Stimulated activated CD8-positive, alpha-beta memory T cell treated with anti-CD3 and anti-CD28 coated beads, Interleukin-12 subunit alpha, Interleukin-12 subunit beta, amount 100 ng/mL, for 24 hours (primary cell): ENCODE data around the gene TSPAN12.

Experiments
- DNase-seq: peaks from one replicate; pipeline ENCODE4 v3.0.0-alpha.2; 2020; ENCODE audit errors: extremely low read depth

The TSPAN12 gene

GRCh38 chr7:120743128-120743527 lies 114.8 kb downstream of the TSPAN12 start:
- no peak for DNase-seq

- DNase-seq = no peak
Observed at GRCh38 chr7:120742372-120742771, 115.6 kb downstream of the TSPAN12 start.

- DNase-seq = no peak
Observed at GRCh38 chr7:120741371-120742042, 116.4 kb downstream of the TSPAN12 start.

GRCh38 chr7:120740348-120740747 lies 117.6 kb downstream of the TSPAN12 start:
- DNase-seq = no peak

GRCh38 chr7:120738816-120739215 lies 119.1 kb downstream of the TSPAN12 start:
- no peak for DNase-seq
